HCT116 (cell line): ENCODE results near the gene WNT8B. TPM values are rescaled to one million over a fixed set of nuclear protein-coding genes. Genes with fewer than 3 reads are reported as not detected.
A peak's percentile ranks its signal among the peaks of the same experiment; 100 is the strongest.

Source experiments
- ATAC-seq: fragments of 200-7000 bp; cut with Tn5 transposase; 2 replicates; pipeline ENCODE4 v1.9.1; 2020; ENCODE audit warnings: mild to moderate bottlenecking, moderate library complexity
- BruUV-seq: library from RNA; stranded (reverse); fragments of 400-500 nt; replicated peaks from 2 replicates; lab custom pipeline; 2021; lab: Mats Ljungman, UMichigan
- CTCF ChIA-PET: fragments of 300-600 bp; sonication (Branson Sonifier 250); formaldehyde crosslinking; loops from one replicate; lab custom pipeline; 2021; ENCODE audit warnings: antibody characterized with exemption; lab: Charles Lee
- POLR2A ChIA-PET: fragments of 300-600, 350-600 bp; sonication (Branson Sonifier 250); formaldehyde crosslinking; loops from one replicate; lab custom pipeline; 2021; ENCODE audit warnings: antibody characterized with exemption; lab: Charles Lee
- RAD21 ChIA-PET, 2 experiments: fragments of 300-600 bp; sonication (Branson Sonifier 250); formaldehyde crosslinking; loops; one replicate each; lab custom pipeline; 2023; ENCODE audit warnings: low total read pairs in 2 of 2; ENCODE audit not compliant: uncharacterized antibody in 2 of 2, unreplicated experiment in 2 of 2, low non-redundant PET in 1 of 2; lab: Charles Lee
- DNase-seq: peaks from one replicate; pipeline ENCODE4 v3.0.0-alpha.2; 2010; ENCODE audit warnings: low read depth, low spot score
- H2AFZ ChIP-seq: fragments of 200-600 bp; shearing (Covaris generic), sonication (generic); 2 replicates; pipeline ENCODE4 v1.6.1; 2017; ENCODE audit warnings: low read depth, mixed run types, mixed read lengths, antibody characterized with exemption, low read length; ENCODE audit not compliant: poor library complexity, severe bottlenecking
- H3K27ac ChIP-seq: 2 replicates; pipeline ENCODE4 v1.5.1; 2012; ENCODE audit warnings: low read depth, low read length
- H3K27me3 ChIP-seq: fragments of 200-600 bp; sonication (generic); 2 replicates; pipeline ENCODE4 v1.6.1; 2016; ENCODE audit warnings: mixed run types, low read length, mixed read lengths; ENCODE audit not compliant: insufficient read depth
- H3K36me3 ChIP-seq, 2 experiments: fragments of 200-500 bp in 1 of 2; fragments of 200-600 bp in 1 of 2; sonication (Bioruptor generic) in 1 of 2; sonication (generic) in 1 of 2; 2 replicates each; pipeline versions ENCODE4 v1.5.1 to v1.6.1; 2014 to 2016; ENCODE audit warnings: low read length in 2 of 2, inconsistent platforms in 1 of 2, mixed read lengths in 1 of 2, mixed run types in 1 of 2; ENCODE audit not compliant: insufficient read depth in 2 of 2, control insufficient read depth in 1 of 2
- H3K4me1 ChIP-seq, 2 experiments: fragments of 200-600 bp in 1 of 2; sonication (generic) in 1 of 2; 2 replicates each; pipeline versions ENCODE4 v1.5.1 to v1.6.1; 2012 to 2017; ENCODE audit warnings: low read length in 2 of 2, inconsistent platforms in 1 of 2, mild to moderate bottlenecking in 1 of 2, mixed read lengths in 1 of 2, mixed run types in 1 of 2, moderate library complexity in 1 of 2; ENCODE audit not compliant: insufficient read depth in 2 of 2, control insufficient read depth in 1 of 2
- H3K4me2 ChIP-seq: fragments of 200-600 bp; sonication (generic); 2 replicates; pipeline ENCODE4 v1.6.1; 2017; ENCODE audit warnings: mixed run types, low read length, mixed read lengths
- H3K4me3 ChIP-seq, 2 experiments: fragments of 200-600 bp in 1 of 2; sonication (generic) in 1 of 2; replicated peaks in 1 of 2; 2 replicates each; pipeline ENCODE4 v1.5.1; 2011 to 2016; ENCODE audit warnings: low read length in 2 of 2, control low read depth in 1 of 2, low read depth in 1 of 2, mild to moderate bottlenecking in 1 of 2, mixed read lengths in 1 of 2, mixed run types in 1 of 2
- H3K79me2 ChIP-seq: fragments of 200-600 bp; sonication (generic); 2 replicates; pipeline ENCODE4 v1.6.1; 2017; ENCODE audit warnings: mild to moderate bottlenecking, mixed run types, low read length, moderate library complexity, mixed read lengths; ENCODE audit not compliant: insufficient read depth
- H3K9ac ChIP-seq: fragments of 200-600 bp; sonication (generic); 2 replicates; pipeline ENCODE4 v1.6.1; 2016; ENCODE audit warnings: low read length, mixed read lengths
- H3K9me2 ChIP-seq: fragments of 200-600 bp; sonication (generic), shearing (Covaris generic); 2 replicates; pipeline ENCODE4 v1.6.1; 2017; ENCODE audit warnings: mixed run types, mild to moderate bottlenecking, moderate library complexity; ENCODE audit not compliant: insufficient read depth
- H3K9me3 ChIP-seq, 2 experiments: fragments of 200-500 bp in 1 of 2; fragments of 200-600 bp in 1 of 2; sonication (Bioruptor generic) in 1 of 2; sonication (generic) in 1 of 2; 2 replicates each; pipeline ENCODE4 v1.6.1; 2014 to 2017; ENCODE audit warnings: low read length in 2 of 2, mixed read lengths in 2 of 2, inconsistent platforms in 1 of 2, low read depth in 1 of 2, mild to moderate bottlenecking in 1 of 2, mixed run types in 1 of 2, moderate library complexity in 1 of 2; ENCODE audit not compliant: control insufficient read depth in 1 of 2, insufficient read depth in 1 of 2
- H4K20me1 ChIP-seq: fragments of 200-600 bp; sonication (generic), shearing (Covaris generic); 2 replicates; pipeline ENCODE4 v1.6.1; 2017; ENCODE audit warnings: mixed run types, mild to moderate bottlenecking, moderate library complexity; ENCODE audit not compliant: insufficient read depth
- CBX3 ChIP-seq: IDR thresholded peaks from 2 replicates; pipeline ENCODE4 v1.6.1; 2012; ENCODE audit warnings: low read depth
- CEBPB ChIP-seq: IDR thresholded peaks from 2 replicates; pipeline ENCODE4 v1.6.1; 2012; ENCODE audit warnings: low read depth
- ELF1 ChIP-seq: IDR thresholded peaks from 2 replicates; pipeline ENCODE4 v1.6.1; 2012; ENCODE audit warnings: low read depth, borderline replicate concordance
- EZH2 ChIP-seq: fragments of 200-600 bp; sonication (generic); IDR thresholded peaks from 2 replicates; pipeline ENCODE4 v1.6.1; 2017; ENCODE audit warnings: antibody characterized with exemption, mixed run types
- EZH2phosphoT487 ChIP-seq: fragments of 200-600 bp; IDR thresholded peaks from 2 replicates; pipeline ENCODE4 v1.6.1; 2018; ENCODE audit warnings: antibody characterized with exemption, borderline replicate concordance
- FOSL1 ChIP-seq: IDR thresholded peaks from 2 replicates; pipeline ENCODE4 v1.6.1; 2012; ENCODE audit warnings: low read depth
- POLR2AphosphoS5 ChIP-seq: IDR thresholded peaks from 2 replicates; pipeline ENCODE4 v1.6.1; 2011; ENCODE audit warnings: mild to moderate bottlenecking, low read depth, low read length, moderate library complexity
- RAD21 ChIP-seq: IDR thresholded peaks from 2 replicates; pipeline ENCODE4 v1.6.1; 2012; ENCODE audit warnings: low read depth, mild to moderate bottlenecking
- SIN3A ChIP-seq: IDR thresholded peaks from 2 replicates; pipeline ENCODE4 v1.6.1; 2012; ENCODE audit warnings: low read depth
- SP1 ChIP-seq: IDR thresholded peaks from 2 replicates; pipeline ENCODE4 v1.6.1; 2012; ENCODE audit warnings: low read depth
- ZFX ChIP-seq: fragments of 450-650 bp; IDR thresholded peaks from 2 replicates; pipeline ENCODE4 v1.6.1; 2017
- ZNF274 ChIP-seq: fragments of 200-500 bp; sonication (Bioruptor generic); IDR thresholded peaks from 2 replicates; pipeline ENCODE4 v1.6.1; 2014; ENCODE audit warnings: mild to moderate bottlenecking, low read depth, low read length, inconsistent platforms
- intact Hi-C: fragments of 100-400 bp; cut with micrococcal nuclease; formaldehyde crosslinking; loops from 2 replicates; pipeline ENCODE4 v1.10.0; 2022
- total RNA-seq: library from RNA; stranded (reverse); gene quantifications from one replicate; pipeline ENCODE4 v1.2.1, GENCODE V29; 2021; ENCODE audit not compliant: unreplicated experiment
- TF ChIP-seq, protein P1 (sequence below): IDR thresholded peaks from 2 replicates; pipeline ENCODE4 v1.6.1; 2012
- TF ChIP-seq, protein P2 (sequence below): IDR thresholded peaks from 2 replicates; pipeline ENCODE4 v1.6.1; 2012; ENCODE audit warnings: low read depth
- TF ChIP-seq, protein P3 (sequence below): IDR thresholded peaks from 2 replicates; pipeline ENCODE4 v1.6.1; 2012
- TF ChIP-seq, protein P4 (sequence below), 3 experiments: fragments of 200-600 bp in 1 of 3; sonication (generic) in 1 of 3; IDR thresholded peaks in 2 of 3; conservative IDR thresholded peaks in 1 of 3; 2 replicates each; pipeline ENCODE4 v1.5.1; 2012 to 2017; ENCODE audit warnings: low read depth in 2 of 3, low read length in 2 of 3, antibody characterized with exemption in 1 of 3, borderline replicate concordance in 1 of 3, control low read depth in 1 of 3, mild to moderate bottlenecking in 1 of 3, mixed read lengths in 1 of 3, mixed run types in 1 of 3, moderate library complexity in 1 of 3; ENCODE audit not compliant: insufficient read depth in 1 of 3
- TF ChIP-seq, protein P5 (sequence below): IDR thresholded peaks from 2 replicates; pipeline ENCODE4 v1.6.1; 2011; ENCODE audit warnings: mild to moderate bottlenecking, low read length, moderate library complexity; ENCODE audit not compliant: insufficient replicate concordance; ENCODE audit errors: extremely low read depth

Gene WNT8B
- total RNA-seq, 1 experiment from 2014 or later, result not detected

DNA sequence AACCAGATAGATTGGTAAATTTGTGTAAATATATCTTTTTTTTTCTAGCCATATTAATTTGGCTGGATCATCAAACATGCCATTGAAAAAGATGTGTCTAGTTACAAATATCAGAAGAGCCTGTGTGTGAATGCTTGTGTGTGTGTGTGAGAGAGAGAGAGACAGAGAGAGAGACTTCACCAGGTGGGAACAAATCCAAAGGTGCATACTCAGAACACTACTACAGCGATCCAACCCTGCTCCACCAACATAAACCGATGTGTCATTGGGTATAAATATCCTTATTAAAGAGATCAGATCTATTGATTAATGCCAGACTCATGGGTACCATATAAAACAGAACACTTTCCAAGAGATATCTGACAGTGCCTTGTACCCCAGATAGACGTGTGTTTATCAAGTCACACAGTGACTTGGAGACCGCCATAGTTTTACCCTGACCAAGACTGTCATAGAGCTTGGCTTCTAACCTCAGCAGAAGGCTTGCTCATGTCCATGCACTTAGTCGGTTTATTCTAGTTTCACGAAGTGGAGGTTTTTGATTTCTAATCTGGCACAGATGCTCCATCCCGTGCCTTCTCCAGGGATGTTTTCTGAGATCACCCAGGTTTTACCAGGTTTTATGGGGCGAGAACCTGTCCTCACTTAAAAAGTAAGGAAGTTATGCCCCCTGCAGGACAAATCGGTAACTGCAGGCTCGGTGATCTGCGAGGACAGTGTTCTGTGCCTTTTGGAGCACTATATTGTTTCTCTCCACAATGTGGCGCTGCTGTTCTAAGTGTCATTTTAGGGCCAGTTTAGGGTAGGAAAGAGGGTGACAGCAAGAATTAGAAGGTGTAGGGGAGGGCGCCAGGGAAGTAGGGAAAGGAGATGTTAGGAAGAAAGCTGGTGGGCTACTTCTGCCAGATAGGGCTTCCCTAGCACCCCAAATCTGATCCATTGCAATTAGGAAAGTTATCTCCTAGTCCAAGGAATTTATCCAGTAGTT lies 29.3 kb upstream of the WNT8B start:
- Histone ChIP-seq H3K9me3 (no peaks in the 10 kb centered on the region), H3K9me2 (no peaks in the 10 kb centered on the region), H3K27me3 (no peaks in the 10 kb centered on the region), H3K9ac (no peak overlapping the region), H3K4me3 (no peak overlapping the region), H2AFZ (peak overlapping the region; percentile 86), H3K27ac (no peak overlapping the region), H3K4me2 (peak overlapping the region; percentile 27), H4K20me1 (no peaks in the 10 kb centered on the region), H3K4me1 (peaks cover 0 to 9% of the 10 kb centered on the region in 2 experiments; a peak in 2 of 4 replicates), H3K79me2 (no peaks in the 10 kb centered on the region), H3K36me3 (no peaks in the 10 kb centered on the region)
- RAD21 ChIA-PET, result interaction anchor here (0.6 to 2.0 kb wide), 6 partner anchors 63 to 831 kb away, joined by 3 to 8 read pairs (median 3); no protein-coding TSS in a partner anchor
- intact Hi-C loops, result loop anchor here (1.0 to 10.0 kb wide), 8 partner anchors 75 to 589 kb away; no protein-coding TSS in a partner anchor
- peak; percentile 96 for ATAC-seq
- BruUV-seq, result no TSS peak
- CTCF ChIA-PET, result interaction anchor here (0.8 to 4.5 kb wide), 18 partner anchors 9 to 588 kb away, joined by 3 to 30 read pairs (median 4); partner anchors contain the start of gene SCD
- POLR2A ChIA-PET, result interaction anchor here (0.8 to 0.9 kb wide), 2 partner anchors 60 to 91 kb away, joined by 3 to 4 read pairs; no protein-coding TSS in a partner anchor
- peak; percentile 97 for DNase-seq
- TF ChIP-seq FOSL1 (no peak), SIN3A (no peak), EZH2phosphoT487 (no peak), CBX3 (peak; percentile 39; the same call in 1 of the 2 replicates), CEBPB (no peak), ZFX (no peak), RAD21 (peak; percentile 100), ZNF274 (no peak), SP1 (no peak), EZH2 (no peak), ELF1 (no peak), POLR2AphosphoS5 (no peak; the same call in 1 of the 2 replicates)
- TF ChIP-seq, protein P1, sequence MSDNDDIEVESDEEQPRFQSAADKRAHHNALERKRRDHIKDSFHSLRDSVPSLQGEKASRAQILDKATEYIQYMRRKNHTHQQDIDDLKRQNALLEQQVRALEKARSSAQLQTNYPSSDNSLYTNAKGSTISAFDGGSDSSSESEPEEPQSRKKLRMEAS, result no peak
- TF ChIP-seq, protein P2, sequence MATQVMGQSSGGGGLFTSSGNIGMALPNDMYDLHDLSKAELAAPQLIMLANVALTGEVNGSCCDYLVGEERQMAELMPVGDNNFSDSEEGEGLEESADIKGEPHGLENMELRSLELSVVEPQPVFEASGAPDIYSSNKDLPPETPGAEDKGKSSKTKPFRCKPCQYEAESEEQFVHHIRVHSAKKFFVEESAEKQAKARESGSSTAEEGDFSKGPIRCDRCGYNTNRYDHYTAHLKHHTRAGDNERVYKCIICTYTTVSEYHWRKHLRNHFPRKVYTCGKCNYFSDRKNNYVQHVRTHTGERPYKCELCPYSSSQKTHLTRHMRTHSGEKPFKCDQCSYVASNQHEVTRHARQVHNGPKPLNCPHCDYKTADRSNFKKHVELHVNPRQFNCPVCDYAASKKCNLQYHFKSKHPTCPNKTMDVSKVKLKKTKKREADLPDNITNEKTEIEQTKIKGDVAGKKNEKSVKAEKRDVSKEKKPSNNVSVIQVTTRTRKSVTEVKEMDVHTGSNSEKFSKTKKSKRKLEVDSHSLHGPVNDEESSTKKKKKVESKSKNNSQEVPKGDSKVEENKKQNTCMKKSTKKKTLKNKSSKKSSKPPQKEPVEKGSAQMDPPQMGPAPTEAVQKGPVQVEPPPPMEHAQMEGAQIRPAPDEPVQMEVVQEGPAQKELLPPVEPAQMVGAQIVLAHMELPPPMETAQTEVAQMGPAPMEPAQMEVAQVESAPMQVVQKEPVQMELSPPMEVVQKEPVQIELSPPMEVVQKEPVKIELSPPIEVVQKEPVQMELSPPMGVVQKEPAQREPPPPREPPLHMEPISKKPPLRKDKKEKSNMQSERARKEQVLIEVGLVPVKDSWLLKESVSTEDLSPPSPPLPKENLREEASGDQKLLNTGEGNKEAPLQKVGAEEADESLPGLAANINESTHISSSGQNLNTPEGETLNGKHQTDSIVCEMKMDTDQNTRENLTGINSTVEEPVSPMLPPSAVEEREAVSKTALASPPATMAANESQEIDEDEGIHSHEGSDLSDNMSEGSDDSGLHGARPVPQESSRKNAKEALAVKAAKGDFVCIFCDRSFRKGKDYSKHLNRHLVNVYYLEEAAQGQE, result no peak
- TF ChIP-seq, protein P3, sequence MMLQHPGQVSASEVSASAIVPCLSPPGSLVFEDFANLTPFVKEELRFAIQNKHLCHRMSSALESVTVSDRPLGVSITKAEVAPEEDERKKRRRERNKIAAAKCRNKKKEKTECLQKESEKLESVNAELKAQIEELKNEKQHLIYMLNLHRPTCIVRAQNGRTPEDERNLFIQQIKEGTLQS, result no peak
- TF ChIP-seq, protein P4, sequence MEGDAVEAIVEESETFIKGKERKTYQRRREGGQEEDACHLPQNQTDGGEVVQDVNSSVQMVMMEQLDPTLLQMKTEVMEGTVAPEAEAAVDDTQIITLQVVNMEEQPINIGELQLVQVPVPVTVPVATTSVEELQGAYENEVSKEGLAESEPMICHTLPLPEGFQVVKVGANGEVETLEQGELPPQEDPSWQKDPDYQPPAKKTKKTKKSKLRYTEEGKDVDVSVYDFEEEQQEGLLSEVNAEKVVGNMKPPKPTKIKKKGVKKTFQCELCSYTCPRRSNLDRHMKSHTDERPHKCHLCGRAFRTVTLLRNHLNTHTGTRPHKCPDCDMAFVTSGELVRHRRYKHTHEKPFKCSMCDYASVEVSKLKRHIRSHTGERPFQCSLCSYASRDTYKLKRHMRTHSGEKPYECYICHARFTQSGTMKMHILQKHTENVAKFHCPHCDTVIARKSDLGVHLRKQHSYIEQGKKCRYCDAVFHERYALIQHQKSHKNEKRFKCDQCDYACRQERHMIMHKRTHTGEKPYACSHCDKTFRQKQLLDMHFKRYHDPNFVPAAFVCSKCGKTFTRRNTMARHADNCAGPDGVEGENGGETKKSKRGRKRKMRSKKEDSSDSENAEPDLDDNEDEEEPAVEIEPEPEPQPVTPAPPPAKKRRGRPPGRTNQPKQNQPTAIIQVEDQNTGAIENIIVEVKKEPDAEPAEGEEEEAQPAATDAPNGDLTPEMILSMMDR (IDR thresholded peaks at IDR 0.05 in 2 of 3, conservative IDR thresholded peaks at IDR 0.05 in 1 of 3; ENCODE audit: borderline replicate concordance in 1 of 3, insufficient read depth in 1 of 3, low read depth in 2 of 3, low read length in 2 of 3), result peak; percentile 100
- TF ChIP-seq, protein P5, sequence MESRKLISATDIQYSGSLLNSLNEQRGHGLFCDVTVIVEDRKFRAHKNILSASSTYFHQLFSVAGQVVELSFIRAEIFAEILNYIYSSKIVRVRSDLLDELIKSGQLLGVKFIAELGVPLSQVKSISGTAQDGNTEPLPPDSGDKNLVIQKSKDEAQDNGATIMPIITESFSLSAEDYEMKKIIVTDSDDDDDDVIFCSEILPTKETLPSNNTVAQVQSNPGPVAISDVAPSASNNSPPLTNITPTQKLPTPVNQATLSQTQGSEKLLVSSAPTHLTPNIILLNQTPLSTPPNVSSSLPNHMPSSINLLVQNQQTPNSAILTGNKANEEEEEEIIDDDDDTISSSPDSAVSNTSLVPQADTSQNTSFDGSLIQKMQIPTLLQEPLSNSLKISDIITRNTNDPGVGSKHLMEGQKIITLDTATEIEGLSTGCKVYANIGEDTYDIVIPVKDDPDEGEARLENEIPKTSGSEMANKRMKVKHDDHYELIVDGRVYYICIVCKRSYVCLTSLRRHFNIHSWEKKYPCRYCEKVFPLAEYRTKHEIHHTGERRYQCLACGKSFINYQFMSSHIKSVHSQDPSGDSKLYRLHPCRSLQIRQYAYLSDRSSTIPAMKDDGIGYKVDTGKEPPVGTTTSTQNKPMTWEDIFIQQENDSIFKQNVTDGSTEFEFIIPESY, result no peak
